HG02759 (cell line): ENCODE measurements around the gene ASPHD2.

Experiments
- ATAC-seq: cut with Tn5 transposase; IDR thresholded peaks from one replicate; pipeline ENCODE4 v1.9.1; 2021; ENCODE audit warnings: mild to moderate bottlenecking, moderate library complexity; ENCODE audit not compliant: unreplicated experiment

Gene ASPHD2

DNA sequence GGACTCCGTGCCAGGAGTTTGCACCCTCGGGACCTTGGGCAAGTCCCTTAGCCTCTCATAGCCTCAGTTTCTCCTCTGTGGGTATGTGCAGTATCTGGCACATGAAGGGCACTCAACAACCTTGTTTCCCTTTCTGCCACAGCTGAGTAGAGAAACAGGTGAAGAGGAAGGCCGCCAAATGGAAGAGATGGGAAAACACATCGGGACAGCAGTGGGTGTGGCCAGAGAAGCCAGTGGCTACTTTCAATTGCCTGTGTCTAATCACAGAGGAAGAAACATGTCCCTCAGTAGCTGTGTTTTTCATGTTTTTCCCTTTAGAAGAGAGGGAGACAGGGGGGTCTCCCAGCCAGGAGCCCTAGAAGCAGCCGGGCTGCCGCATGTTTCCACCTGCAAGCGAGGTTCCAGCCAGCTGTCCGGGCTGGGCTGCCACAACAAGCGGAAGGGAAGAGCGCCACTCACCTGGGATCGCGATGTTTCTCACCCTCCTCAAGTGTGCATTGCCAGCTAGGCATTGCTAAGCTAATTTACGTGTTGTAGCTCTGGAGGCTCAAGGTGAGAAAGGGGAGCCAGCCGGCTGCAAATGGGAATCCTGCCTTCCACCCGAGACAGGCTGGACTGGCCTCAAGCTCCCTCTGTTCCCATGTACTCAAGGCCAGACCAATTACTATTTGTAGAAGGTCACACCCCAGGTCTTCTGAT, 16.7 kb downstream of the ASPHD2 start:
- no peak for ATAC-seq

- no peak for ATAC-seq
Measured at GRCh38 chr22:26446808-26447515, 17.9 kb downstream of the ASPHD2 start.

DNA sequence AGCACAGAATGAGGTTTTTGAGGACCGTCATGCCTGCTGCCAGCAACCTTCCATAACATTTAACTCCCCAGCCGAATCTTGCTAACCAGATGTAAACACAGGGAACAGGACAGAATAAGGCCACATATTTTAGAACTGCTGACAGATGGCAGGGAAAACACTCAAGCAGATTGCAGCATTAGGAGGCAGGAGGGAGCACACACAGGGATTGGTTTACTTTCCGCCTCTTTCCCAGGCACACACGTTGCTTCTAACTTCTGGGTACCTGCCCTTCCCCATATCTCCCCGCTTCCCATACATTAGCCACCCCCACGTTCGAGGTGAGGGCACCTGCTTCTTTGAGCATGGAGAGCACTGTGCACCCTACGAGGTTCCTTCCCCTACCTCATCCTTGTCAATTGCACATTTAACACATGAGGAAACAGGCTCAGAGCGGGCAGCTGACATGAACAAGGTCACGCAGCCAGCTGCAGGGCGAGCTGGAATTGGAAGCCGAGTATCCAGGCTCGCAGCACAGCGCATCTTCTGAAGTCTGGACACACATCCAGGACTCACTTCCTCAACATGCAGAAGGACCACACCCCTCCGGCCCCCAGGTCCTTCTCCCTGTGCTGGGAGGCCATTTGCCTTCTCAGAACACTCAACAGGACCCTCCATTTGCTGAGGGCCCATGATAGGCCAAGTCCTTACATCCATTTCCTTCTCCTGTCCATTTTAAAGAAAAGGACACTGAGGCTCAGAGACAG, 18.7 kb downstream of the ASPHD2 start:
- ATAC-seq, result no peak

GRCh38 chr22:26448334-26448733, 19.3 kb downstream of the ASPHD2 start:
- ATAC-seq, result no peak

DNA sequence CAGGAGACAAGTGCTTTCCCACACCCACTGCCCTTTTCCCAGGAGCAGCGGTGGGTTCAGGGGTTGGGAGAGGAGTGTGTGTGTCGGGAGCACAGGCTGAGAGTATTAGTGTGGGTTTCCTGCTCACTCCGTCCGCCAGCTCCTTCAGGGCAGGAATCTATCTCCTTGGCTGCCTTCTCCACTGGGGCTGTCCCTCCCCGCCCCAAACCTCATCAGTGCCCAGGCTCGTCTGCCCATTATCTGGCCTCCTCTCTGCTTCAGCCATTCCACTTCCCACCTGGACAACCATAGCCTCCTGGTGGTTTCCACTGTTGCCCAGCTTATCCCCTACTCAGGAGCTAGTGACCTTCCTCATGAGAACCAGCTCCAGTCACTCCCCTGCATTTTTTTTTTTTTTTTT, 19.9 kb downstream of the ASPHD2 start:
- no peak for ATAC-seq

GRCh38 chr22:26450453-26451185, 21.6 kb downstream of the ASPHD2 start:
- ATAC-seq, result no peak

DNA sequence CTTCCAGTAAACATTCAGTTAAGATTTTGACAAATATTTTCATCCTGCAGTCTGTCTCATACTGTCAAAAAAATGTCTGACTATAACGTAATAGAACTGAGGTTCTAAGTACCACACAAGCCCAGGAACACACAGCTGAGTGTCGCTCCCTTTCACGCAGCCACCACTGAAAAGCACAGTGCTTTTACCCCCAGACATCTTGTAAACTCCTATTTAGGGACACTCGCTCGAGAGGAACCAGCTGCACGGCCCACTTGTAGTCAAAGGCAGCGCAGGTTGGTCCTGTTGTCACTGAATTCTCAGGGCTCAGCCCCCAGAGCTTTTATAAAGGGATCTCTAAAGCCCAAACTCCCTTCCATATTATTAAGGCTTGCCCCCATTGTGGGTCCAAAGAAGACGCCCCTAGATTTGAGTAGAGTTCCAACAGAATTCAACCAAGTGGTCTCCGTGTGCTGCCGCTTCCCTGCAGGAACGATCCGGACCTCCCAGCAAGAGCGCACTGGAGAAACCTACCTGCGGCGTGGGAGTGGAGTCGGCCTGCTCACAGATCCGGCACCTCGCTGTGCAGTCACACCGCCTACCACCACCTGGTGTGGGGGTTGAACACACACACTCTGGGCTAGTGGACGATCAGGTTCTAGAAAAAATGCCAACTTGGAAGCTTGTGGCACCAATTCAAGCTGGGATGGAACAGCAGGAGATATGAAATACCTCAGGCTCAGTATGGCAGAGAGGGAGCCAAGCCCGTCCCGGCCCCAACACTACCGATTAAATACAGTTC, 23.4 kb downstream of the ASPHD2 start:
- ATAC-seq, result no peak

- no peak for ATAC-seq
Measured at GRCh38 chr22:26453216-26453615, 24.2 kb downstream of the ASPHD2 start.

GRCh38 chr22:26453812-26454500, 24.9 kb downstream of the ASPHD2 start:
- ATAC-seq, result no peak

DNA sequence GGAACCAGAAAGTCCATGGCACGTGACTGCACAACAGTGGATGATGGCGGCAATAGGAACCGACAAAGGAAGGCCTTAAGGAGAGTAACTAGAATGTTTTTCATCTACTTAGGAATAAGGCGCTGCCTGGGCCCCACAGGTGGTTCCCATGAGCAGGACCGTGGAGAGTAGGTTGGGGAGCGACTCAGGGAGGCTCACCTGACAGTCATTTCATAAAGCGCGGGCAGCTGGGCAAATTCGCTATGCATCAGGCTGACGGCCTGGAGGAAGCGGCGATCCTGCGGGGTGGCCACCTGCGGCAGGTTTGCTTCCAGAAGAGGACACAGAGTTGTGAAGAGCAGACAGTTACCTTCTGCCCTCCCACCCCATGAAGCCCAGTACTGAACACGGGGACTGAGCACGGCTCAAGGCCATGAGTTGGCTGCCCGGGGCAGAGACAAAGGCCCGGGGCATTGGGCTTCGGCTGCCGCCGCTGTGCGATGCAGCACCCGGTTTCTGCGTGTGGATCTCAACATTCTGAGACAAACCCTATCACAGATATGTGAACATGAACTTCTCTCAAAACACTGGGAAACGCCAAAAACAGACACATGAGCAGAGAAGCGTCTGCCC, 28.7 kb downstream of the ASPHD2 start:
- no peak for ATAC-seq

GRCh38 chr22:26460202-26460601, 31.1 kb downstream of the ASPHD2 start:
- ATAC-seq, result no peak

DNA sequence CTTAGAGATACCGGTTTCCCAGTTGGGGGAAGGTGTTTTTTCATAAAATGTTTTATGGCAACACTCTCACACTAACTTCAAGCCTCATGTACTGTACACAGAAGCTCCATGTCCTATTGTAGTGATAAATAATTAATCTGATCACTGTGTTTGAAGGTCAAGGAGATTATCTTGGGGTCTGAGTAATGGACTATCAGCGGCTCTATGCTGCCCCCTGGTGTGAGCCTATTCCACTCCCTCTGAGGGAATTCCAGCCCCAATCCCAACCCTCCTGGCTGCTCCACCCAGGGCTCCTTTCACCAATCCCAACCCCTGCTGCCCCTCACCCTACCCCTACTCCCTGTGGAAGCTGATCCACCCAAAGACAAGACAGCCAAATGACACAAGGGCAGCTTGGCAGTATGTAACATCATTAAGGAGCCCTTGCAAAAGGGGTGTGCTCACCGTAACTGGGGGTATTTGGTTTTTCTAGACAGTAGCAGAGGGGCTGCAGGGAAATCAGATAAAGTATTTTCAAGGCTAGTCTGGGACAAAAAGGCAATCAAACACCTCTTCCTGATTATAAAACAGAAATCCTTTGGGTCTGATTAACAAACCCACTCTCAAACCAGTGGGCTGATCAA, 32.2 kb downstream of the ASPHD2 start:
- ATAC-seq, result no peak

GRCh38 chr22:26462051-26462450, 33.0 kb downstream of the ASPHD2 start:
- ATAC-seq, result no peak

DNA sequence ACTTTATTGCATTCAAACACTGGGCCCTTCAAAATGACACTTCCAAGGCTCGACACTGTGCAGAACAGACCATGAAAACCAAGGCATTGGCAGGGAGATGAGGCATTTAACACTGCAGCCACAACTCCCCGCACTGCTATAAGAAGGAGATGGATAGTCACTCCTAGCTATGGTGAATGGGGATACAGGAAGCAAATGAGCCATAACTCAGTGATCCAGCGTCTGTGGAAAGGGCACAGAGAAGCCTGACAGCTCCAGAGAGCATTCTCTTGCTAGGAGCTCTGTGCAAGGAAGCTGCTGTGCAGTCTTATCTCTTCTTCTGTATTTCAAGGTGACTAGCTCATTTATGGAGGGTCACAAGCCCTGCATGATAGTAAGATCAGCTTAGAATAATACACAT, 33.6 kb downstream of the ASPHD2 start:
- ATAC-seq, result no peak

- ATAC-seq, result no peak
Measured at GRCh38 chr22:26463101-26463661, 34.1 kb downstream of the ASPHD2 start.

DNA sequence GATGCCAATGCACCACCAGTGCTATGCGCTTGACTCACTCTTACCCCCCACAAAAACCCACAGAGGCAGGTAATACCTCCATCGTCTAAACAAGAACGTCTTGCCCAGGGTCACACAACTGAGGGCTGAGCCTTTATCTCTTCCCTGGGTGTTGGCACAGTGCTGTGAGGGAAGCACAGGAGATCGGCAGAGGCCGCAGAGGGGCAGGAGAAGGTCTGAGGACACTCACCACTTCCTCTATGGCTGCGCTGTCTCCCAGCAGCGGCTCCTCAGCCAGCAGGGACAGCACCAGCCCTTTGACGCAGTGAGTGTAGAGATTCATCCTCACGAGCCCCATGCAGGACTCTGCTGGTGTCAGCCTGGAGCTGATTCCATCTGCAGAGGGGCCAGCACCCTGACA, 34.6 kb downstream of the ASPHD2 start:
- no peak for ATAC-seq

DNA sequence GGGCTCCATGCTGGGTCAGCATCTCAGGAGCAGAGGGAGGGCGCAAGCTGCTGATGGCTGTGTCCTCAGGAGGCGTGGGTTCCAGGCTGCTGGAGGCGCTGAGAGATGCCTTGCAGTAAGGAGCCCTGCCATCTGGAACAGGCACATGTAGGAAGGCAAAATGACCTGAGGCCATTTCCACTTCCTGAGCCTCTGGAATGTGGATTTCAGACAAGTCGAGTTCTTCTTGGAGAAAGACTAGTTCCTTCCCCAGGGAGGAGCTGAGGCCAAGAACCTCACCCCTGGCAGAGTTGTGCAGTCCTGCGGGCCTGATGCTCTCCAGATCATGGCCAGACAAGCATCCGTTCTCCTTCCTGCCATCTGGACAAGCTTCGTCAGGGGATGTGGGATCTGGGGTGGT, 35.3 kb downstream of the ASPHD2 start:
- no peak for ATAC-seq

- ATAC-seq, result no peak
Measured at GRCh38 chr22:26466196-26466595, 37.1 kb downstream of the ASPHD2 start.

- no peak for ATAC-seq
Measured at GRCh38 chr22:26470807-26471206, 41.7 kb downstream of the ASPHD2 start.
